ENCODE results near the gene TRPM2.

TRPM2 gene

DNA sequence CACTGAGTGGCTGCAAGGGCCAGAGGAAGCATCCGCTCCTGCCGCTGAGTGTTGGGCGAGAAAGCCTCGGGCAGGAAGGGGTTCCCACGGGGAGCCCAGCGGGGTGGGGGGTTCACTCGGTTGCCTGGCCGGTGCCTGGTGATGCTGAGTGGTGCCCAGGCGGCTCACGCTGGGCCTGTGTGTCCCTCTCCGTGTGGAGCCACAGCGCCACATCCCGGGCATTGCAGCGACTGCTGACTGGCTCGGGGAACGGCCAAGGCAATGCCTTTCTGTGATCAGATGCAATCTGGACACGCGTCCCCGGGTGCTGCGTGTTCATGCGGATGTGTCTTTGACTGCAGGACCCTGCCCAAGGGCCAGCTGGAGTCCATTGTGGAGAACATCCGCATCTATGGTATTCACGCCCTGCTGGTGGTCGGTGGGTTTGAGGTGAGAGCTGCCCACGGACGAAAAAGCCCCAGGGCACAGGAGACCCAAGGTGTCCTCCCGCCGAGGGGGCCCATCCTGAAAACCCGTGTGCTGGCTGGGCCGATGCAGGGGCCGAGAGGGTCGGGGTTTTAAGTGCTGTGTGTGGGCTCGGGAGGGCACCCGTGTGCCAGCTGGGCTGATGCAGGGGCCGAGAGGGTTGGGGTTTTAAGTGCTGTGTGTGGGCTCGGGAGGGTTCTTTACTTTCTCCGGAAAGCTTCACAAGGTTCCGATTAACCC lies 30.6 kb upstream of the TRPM2 start:
- no peak for DNase-seq

DNA sequence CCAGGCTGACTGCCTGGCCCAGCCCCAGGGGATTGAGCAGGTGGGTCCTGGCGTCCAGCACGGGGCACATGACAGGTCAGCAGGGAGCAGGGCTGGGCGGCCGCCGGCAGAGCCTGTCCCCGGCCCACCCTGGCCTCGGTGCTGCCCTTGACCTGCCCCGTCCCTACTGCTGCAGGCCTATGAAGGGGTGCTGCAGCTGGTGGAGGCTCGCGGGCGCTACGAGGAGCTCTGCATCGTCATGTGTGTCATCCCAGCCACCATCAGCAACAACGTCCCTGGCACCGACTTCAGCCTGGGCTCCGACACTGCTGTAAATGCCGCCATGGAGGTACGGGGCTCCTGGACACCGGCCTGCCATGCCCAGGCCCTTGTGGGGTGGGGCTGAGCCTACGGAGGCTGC lies 29.8 kb upstream of the TRPM2 start:
- DNase-seq, result no peak

DNA sequence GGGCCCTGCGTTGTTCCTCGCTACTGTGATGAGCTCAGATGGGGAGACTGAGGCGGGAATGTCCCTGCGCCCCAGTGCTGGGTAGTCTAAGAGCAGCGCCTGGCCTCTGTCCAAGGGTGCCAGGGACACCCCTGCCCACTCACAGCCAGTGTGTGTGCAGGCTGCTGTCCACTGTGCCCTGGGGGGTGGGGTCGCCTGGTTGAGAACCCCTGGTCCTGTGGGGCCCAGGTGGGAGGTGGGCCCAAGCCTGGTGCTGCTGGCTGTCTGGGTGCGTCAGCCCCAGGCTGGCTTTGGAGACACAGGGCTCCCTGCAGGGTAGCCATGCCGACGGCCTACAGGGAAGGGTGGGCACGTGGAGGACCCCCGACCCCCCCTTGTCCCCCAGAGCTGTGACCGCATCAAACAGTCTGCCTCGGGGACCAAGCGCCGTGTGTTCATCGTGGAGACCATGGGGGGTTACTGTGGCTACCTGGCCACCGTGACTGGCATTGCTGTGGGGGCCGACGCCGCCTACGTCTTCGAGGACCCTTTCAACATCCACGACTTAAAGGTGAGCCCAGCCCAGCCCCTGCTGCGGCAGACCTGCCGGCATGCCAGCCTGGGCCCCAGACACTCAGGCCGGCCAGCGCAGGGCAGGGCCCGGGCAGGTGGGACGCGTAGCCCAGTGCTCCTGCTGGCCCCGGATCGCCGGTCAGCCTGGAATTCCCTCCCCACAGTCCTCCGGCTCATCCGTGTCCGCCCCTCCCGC lies 29.1 kb upstream of the TRPM2 start:
- no peak for DNase-seq

DNA sequence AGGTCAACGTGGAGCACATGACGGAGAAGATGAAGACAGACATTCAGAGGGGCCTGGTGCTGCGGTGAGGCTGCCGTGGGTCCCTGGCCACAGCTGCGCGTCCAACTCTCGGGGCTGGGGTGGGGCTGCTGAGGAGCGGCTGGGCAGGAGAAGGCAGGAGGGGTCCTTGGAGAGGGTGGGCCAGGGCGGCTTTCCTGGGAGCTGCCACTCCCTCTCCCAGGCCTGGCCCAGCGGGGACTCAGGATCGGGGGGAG lies 28.6 kb upstream of the TRPM2 start:
- DNase-seq, result no peak

DNA sequence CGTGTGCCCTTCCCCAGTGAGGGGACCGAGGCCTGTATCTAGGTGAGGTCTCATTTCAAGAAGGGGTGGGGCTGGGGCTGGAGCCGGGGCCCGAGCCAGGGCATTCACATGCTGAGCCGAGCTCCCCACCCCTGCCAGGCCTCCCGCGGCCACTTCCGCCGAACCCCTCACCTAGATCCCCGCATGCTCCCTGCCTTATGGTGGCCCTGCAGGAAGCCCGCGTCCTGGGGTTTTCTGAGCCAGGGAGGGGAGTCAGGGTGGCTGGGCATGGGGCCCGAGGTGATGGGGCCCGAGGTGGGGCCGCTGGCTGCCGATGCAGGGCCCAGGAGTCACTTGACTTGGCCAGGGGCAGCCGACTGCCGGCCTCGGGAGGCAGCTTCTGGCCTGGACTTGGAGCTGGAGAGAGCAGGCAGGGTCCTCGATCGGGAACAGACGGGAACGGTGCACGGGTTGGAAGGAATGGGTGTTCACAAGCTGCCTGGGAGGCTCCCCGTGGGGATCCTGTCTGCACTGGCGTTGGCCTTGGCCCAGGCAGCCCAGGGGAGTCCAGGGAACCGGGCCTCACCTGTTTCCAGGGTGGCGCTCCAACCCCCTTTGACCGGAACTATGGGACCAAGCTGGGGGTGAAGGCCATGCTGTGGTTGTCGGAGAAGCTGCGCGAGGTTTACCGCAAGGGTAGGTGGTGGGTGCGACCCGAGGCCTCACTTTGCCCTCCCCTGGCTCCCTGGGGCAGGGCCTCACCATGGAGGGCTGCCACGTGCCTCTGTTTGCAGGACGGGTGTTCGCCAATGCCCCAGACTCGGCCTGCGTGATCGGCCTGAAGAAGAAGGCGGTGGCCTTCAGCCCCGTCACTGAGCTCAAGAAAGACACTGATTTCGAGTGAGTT lies 27.8 kb upstream of the TRPM2 start:
- no peak for DNase-seq

DNA sequence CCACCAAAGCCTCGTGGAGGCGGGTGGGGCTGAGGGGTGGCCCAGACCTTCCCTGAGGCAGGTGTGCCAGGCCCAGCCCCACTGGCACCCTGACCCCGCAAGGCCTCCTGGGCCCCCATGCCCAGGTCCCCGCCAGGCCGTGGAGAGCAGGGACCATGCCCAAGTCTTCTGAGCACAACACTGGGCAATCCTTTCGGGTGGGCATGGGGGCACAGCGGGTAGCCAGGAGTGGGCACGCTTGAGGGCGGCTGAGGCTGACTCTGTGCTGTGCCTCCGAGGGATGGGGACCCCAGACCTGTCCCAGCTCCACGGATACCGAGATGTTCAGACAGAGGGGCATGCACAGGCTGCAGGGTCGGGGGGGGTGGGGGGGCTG lies 27.2 kb upstream of the TRPM2 start:
- DNase-seq, result no peak

DNA sequence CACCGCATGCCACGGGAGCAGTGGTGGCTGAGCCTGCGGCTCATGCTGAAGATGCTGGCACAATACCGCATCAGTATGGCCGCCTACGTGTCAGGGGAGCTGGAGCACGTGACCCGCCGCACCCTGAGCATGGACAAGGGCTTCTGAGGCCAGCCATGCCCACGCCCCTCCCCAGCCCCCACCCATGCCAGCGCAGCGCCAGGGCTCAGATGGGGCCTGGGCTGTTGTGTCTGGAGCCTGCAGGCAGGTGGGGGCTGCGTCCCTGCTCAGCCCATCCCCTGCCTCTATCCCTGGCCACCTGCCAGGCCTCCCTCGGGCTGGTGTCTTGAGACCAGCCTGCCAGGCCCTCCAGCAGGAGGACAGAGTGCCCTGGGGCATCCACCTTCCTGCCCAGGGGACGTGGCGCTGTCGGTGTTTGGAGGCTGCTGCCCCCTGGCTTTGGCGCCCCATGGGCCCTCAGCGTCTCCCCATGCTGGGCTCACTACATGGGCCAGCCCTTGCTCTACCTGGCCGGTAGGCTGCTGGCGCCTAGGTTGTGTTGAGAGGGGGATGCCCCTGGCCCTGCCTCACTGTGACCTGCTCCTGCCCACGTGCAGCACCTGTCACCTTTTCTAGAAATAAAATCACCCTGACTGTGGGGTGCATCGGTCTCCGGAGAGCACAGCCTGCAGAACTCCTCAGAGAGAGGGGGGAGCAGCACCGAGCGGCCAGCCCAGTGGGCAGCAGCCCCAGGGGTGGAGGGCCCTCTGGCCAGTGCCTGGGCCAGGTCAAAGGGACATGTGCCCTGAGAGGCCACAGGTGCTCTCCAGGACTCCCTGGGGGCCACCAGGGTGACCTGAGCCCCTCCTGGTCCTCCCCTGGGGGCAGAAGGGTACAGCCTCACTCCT lies 26.5 kb upstream of the TRPM2 start:
- DNase-seq, result no peak

DNA sequence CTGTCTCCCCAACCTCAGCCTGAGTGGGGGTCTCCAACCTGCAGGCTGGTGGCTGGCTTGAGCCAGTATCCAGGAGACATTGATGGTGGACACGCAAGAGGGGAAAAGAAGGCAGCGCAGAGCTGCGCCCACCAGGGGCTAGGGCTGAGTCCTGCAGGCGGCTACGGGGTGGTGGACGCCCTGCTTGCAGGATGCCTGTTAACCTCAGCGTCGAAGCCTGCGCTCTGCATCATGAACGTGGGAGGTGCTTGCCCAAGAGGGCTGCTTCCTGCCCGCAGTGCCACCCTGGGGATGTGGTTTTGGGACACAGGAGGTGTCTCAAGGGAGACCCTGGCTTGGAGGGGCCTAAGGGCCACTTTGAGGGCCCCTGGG lies 25.8 kb upstream of the TRPM2 start:
- no peak for DNase-seq

DNA sequence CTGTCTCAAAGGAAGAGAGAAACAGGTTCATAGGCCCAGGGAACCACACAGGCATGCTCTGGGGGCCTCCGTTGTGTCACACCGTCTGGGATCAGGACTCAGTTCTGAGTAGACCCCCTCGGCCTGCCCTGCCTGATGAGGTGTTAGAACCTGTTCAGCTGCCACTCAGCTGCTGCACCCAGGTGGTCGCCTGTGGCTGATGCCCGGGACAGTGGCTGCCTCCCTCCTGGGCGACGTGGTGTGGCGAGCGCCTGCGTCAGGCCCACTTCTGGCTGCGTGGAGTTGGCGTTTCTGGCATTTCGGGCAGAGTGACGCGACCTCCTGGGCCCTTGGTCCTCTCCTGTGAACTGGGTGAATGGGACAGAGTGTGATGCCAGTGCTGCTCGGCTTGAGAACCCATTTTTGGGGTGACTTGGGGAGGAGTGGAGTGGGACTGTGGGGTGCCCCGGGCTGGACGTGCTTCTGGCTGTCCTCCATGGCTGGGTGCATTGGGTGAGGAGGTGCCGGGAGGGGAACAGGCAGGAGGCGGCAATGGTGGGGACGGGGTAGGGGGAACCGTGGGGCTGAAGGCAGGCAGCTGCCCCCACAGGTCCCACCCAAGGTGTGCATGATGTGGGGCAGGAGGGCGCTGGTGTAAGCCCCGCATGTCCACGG lies 25.1 kb upstream of the TRPM2 start:
- DNase-seq, result no peak

DNA sequence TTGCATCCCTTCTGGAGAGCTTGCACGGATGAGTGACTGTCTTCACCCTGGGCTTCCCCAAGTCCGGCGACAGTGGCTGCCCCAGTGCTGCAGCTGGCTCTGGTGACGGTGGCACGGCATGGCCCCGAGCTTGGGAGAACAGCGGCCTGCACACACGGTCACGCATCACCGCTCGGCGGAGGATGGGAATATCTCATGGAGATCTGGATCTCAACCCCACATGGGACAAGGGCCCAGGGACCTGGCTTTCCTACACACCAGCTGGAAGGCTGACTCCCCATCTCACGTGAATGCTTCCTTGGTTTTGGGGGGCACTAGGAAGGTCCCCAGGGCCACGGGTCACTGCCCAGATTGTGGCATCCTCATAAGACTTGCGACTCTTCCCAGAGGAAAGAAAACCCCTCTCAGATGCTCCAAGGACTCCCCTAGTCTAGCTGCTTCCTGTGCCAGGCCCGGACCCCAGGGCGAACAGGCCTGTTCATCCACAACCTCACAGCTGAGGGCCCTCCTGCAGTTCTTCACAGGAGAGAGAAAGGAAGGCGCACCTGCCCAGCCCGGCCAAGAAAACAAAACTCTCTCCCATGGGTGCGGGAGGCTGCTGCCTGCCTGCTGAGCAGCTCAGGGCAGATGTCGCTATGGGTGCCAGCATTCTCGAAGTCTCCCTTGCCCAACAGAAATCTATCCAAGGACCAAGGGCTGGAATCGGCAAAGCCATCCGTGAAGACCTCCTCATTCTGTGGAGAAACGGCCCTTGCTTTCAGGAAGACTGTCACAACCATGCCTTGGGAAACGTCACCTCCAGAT lies 24.1 kb upstream of the TRPM2 start:
- DNase-seq, result no peak

DNA sequence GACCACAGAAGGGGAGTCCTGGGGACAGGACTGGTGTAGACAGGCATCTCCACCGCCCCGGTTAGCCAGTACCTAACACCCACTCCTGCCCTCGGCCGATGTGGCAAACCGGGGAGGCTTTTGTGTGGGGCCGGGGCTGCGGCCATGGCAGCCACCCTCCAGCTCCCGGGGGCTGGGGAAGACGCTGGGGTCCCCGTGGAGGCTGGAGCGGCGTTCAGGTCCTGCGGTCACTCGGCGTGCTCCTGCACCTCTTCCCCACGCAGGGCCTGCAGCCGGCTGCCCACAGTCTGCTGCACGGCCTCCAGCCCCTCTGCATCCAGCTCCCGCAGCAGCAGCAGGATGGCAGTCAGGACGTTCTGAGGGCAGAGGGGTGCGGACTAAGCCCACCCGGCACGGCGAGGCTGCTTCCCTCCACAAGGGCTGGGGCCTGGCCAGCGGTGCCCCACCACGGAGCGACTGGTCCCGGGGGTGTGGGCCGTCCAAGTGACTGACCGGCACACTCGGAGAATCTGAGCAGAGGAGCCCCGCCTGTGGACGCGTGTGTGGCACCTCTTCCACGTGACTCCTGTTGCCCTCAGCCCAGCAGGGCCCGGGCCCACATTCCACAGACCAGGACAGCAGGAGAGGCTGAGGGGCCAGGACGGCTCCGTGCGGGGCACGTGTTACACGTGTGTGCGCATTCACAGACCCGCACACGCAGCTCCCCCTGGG lies 23.3 kb upstream of the TRPM2 start:
- no peak for DNase-seq

DNA sequence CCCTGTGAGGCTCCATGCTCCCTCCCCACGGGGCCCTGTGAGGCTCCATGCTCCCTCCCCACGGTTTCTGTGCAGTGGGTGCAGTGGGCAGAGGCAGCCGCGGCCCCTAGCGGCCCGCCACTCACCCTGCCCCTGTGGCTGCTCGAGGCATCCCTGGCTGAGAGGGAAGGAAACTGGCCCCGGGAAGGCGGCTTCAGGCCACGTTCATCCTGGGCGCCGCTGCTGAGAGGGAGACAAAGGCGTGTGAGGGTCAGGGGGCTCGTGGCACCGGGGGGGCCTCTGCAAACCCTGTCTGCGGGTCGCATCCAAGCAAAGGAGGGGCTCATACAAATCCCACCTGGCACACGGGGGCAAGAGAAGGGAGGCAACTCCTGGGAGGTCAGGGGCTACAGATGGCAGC lies 22.7 kb upstream of the TRPM2 start:
- DNase-seq, result no peak

DNA sequence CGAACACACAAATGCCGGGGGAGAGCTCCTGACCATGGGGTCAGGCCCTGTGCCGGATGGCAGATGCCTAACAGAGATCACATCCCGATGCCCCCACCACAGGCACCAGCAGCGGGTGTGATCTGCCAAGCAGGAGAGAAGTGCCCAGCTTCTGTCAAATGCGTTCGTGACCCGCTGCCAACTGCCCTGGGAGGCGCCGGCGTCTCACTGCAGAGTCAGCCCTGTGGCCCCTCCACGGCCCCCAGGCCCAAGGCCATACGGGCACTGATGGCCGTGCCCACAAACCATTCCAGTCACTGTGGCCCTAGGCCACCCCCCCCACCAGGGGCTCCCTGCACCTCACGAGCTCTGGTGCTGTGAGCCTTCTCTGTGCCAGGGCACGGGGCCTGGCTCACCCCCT lies 22.2 kb upstream of the TRPM2 start:
- no peak for DNase-seq

DNA sequence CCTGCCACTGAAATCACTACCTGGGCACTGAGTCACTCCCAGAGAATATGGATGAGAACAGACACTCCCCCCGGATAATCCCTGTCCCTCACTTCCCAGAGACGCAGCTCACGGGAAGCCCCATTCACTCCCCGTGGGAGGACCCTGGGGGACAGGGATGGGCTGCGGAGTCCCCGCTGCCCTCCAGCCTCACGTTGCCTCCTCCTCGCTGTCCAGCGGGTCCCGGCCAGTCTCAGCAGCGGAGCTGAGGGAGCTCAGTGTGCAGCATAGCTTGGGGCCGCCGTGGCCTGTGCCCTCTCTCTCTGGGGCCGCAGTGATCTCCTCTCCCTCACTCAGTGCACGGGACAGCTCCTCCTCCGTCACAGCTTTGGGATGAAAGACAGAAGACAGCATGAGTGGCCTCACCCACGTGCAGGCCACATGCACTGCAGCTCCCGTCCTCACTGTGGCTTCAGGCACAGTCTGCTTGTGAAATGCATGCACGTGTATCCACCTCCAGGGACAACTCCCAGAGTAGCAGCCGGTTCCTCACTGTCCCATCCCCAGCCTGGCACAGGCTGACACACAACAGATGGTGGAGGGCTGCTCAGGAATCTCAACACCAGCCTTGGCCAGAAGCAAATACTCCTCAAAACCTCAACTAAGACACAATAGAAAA lies 21.6 kb upstream of the TRPM2 start:
- DNase-seq, result no peak

DNA sequence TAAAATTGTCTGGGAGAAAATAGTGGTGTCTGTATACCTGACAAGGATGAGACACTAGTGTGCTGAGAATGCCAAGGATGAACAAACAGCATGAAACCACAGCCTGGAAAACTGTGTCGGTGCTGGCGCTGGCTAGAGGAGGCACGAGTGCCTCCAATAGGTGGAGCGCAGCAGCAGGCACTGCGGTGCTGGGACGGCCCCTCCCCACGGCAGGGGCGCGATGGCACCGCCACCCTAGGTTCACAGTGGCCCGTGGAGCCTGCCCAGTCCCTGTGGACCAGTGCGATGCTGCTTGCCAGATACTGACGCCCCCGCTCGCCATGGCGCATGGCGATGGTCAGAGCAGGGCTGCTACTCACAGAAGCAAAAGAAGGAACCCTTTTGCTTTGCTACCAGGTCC lies 21.0 kb upstream of the TRPM2 start:
- no peak for DNase-seq

DNA sequence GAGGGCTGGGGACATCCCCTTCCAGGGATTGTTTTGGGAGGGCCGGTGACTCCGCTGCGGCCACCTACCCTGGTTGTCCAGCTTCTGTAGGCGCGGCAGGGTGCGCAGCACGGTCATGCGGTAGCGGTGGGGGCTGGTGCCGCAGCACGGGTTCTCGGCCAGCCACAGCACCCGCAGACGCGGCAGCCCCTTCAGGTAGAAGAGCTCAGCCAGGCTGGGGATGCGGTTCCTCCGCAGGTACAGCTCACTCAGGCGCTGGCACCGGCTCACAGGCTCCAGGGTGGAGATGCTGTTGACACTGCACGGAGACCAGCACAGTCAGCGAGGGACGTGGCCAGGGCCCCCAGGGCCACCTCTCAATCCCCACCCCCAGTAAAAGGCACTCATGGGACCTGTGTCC lies 20.5 kb upstream of the TRPM2 start:
- DNase-seq, result no peak

DNA sequence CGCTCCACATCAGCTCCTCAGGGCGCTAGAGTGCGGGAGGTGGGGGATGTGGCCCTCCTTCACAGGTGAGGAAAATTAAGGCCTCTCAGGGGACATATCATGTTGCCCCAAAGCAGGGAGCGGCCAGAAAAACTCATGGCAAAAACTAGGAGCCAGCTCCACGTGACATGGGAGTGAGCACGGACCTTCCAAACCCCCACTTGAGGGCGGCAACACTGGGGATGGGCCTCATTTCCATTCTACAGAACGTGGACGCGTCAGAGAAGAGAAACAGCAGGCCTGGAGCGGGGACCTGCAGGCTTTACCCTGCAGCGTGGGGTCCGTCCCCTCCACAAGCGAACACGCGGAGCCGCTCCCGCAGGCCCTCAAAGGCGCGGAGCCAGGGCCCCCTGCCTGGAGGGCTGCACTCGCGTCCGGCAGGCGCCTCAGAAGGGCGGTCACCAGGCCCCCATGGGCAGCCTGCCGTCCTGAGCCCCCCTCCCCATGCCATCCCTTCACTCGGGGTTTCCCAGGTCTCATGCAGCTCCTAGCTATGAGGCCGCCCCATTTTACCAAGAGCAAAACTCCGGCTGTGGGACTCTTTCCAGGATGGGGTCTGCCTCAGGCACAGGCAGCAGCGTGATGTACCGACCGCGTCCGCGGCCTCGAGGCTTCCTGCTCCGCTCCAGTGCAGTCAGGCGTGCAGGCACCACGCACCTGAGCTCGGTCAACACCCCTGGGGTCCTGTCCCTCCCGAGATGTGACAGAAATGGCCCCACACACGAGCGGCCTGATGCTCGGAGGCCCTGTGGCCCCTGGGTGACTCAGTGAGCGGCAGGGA lies 19.7 kb upstream of the TRPM2 start:
- DNase-seq, result no peak

DNA sequence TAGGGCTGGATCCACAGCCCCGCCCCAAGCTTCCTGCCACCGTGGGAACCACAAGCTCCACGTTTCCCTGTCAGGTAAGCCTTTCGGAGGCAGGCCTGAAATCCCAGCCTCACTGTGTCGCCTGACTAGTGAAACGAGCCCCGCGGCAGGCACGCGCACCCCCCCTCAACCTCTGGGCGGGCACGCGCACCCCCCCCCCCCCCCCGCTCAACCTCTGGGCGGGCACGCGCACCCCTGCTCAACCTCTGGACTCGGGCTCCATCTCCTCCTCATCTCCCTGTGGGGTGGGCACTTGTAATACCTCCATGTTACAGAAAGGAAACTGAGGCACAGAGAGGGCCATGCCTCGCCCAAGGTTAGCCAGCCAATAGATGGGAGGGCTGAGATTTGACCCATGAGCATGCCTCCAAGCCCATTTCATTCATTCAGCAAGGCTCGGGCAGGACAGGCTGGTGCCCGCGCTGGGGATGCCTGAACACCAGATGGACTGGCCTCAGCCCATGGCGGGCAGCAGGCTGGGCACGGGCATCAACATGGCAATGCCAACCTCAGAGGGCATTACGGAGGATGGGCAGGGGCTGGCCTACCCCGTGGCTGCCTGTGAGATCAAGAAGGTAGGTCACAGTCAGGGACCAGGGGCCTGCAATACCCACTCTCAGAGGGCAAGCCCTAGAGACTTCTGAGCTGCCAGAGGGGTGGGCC lies 18.9 kb upstream of the TRPM2 start:
- no peak for DNase-seq

All from activated CD4-positive, alpha-beta T cell treated with anti-CD3 and anti-CD28 coated beads for 48 hours (primary cell).